Stimulated activated CD8-positive, alpha-beta memory T cell treated with anti-CD3 and anti-CD28 coated beads, Interleukin-4, amount 100 ng/mL, for 1 hour (primary cell): Measurements from ENCODE around the gene AIG1.

Source experiments
- DNase-seq, 2 donors: peaks; one replicate each; pipeline ENCODE4 v3.0.0-alpha.2; 2020; ENCODE audit warnings: low read depth in 2 of 2, low spot score in 1 of 2

AIG1 gene

DNA sequence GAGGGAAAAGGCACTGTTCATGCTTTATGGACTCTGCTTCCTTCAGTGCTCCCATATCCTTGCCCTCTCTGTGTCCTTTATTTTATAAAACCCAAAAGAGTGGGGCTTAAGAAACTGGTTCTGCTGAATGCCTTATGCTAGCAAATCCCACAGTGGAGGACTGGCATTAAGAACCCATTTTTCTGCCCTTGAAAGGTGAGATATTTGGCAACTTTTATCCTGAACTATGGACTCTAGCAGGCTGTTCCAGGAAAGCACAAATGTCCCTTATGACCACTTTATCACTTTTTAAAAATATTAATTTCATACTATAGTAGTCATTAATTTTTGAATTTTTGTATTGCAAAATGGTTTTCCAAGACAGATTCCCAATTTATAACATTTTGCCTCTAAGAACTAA lies 296.5 kb downstream of the AIG1 start:
- DNase-seq: no peak

DNA sequence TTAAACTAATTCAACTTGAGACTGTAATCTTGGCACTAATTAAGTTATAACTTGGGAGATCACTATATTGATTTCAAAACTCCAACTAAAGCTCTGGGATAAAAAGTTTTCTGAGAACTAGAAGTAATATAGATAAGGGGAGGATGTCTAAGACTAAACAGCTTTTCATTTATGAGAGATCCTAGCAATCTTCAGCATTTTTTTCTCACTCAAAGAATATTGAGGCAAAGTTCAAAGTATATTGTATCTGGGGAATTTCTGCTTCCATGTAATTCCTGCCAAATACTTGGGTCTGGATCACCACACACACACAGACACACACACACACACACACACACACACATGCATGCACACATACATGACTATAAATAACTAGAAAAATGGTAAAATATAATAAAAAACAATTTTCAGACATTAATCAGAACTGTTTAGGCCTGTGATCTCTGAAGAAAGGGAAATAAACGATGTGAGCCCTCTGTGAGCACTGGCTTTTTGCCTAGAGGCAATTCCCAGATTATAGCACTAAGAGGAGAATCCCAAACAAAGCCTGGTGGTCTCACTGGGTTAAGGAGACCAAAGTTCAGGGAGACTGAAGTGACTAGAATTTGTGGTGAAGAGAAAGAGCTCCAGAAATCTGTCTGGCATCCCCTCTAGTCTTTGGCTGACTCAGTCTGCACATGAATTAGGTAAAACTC lies 297.0 kb downstream of the AIG1 start:
- no peak for DNase-seq

DNA sequence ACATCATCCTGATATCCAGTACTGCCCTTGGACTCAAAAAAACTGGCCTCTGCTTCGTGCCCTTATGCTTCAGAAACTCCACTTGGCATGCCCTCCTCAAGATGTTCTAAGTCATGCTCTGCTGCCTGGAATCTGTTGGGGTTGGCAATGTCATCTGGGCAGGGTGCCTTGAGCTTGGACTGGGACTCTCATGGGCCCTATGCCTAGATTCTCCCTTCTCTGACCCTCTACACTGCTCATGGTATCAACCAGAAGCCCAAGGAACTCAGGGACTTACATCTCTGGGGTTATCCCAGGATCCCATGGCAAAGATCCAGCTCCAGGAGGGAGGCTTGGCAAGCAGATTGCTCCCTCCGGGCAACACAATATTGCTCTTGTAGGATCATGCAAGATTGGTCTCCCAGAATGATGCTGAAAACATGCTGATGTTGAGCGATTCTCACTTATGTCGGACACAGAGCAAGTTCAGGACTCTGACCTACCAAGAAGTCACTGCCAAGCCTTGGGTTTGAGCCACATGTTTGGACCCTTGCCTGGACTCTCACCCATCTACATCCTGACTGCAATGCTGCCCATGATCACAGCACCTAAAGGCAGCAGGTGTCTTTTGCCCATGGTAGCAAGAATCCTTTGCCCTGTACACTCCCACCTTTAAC lies 301.0 kb downstream of the AIG1 start:
- no peak for DNase-seq

DNA sequence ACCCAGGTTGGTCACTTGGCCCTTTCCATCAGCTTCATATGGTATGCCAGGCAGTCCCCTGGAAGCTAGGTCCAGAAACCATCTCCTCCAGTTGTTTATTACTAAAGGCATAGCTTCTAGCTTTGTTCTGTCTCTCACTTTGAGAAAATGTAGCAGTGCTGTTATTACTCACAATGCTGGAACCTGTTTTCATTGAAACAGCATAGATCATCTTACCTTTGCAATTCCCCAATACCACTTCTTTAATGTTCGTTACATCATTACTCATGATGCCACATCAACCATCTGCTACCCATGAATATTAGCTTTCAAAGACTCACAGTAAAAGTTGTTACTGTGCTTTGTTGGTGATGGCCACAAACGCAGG lies 301.5 kb downstream of the AIG1 start:
- no peak for DNase-seq

DNA sequence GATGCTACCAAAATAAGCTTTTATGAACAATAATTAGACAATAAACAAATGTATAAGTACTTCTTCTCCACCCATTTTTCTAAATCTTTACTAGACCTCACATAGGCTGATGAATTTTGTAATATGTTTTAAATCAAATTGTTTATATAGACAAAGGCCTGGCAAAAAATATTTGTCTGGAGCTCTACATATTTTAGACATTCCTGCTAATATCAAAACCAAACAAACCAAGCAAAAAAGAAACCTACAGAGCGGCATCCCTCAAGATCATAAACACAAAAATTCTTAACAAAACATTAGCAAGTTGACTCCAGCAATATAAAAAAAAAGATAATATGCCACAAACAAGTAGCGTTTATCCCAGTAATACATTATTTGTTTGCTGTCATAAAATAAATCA lies 302.6 kb downstream of the AIG1 start:
- DNase-seq: no peak

DNA sequence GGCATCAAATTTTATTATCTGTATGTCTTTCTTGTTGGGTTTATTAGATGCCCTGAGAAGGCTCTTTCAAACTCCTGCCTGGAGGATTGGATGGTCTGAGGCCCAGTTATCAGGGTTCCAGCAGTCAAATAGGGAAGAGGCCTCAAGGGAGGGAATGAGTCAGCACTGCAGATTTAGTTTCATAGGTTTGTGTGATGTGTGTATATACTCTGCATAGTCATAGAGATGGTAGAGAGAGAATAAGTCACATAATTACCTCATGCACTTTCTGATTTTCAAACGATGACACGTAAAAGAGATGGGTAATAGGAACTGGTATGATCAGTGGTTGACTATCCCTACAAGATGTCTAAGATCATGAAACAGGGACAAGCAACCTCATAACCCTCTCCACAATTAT lies 307.7 kb downstream of the AIG1 start:
- DNase-seq: no peak

DNA sequence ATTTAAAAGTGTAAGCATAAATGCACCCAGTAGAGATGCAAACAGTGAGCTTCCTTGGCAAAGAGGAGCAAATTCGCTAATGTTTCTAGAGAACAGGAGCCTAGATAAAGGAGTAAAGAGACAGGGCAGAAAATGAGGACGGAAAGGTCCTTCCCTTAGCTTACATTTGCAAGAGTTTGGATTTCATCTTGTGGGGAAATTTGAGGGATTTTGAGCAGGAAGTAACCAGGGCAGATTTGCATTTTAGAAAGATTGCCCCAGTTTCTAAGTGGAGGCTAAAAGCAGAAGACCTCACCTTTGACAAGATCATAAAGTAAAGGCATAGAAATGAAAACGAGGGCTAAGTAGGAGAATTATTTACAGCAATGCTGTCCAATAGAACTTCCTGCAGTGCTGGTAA lies 309.3 kb downstream of the AIG1 start:
- DNase-seq: no peak

DNA sequence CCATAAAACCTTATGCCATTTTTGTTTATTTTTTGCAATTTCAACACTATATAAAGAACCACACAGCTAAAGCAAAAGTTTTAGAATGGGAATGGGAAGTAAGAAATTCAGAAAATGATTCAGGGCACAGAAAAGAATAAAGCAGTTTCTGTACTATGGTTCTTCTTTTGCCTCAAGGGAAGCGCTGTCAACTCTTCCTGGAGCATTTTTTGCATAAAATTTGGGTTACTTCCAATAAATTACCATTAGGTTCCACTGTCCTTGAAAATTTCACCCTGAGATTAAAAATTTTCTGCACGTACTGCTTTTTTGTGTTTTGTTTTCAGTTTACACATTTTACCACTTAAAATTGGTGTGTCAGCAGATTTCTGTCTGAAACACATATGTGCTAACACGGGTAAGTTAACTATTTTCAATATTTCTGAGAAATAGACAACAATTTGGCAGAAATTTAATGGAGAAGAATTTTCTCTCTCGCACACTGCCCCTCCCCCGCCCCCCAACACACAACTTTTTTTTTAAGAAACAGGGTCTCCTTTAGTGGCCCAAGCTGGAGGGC lies 310.2 kb downstream of the AIG1 start:
- DNase-seq: no peak

DNA sequence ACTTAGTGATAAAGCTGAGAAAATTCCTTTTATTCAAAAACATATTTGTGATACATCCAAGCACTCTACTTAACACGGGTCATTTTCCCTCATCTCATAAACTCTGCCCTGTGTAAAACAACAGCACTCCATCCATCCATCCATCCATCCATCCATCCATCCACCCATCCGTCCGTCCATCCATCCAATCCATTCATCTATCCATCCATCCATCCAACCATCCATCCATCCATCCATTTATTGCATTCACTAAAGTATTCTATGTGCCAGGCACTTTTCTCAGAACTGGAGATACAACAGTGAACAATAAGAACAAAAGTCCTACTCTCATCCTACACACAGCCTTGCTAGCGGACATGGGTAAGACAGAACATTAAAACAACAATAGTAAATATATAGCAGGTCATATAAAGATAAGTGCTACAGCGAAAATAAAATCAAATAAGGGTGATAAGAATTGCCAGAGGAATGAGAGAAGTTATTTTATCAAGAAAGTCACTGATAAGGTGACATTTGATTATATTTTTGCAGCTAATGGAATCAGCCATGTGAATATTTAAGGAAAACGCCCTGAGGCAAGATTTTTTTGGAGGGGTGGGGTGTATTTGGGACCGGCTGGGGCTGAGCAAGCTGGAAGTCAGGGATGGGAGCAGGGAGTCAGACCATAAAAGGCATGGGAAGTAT lies 311.7 kb downstream of the AIG1 start:
- DNase-seq: no peak

DNA sequence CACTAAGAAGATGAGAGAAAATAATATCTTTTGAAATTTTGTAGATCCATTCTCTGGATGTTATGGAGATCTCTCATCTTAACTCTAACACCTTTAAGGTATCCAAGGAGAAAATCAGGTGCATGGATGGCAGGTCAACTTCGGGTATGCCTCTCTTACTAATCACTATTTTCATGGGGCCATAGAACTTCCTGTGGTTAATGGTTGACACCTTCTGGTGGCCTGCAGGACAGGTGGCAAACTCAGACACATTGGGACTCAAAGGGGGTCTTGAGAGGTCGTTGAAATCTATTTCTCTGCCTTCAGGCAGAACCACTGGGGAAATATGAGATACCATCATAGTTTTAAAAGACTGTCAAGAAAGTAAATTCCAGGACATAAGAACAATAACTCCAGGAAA lies 313.3 kb downstream of the AIG1 start:
- no peak for DNase-seq

DNA sequence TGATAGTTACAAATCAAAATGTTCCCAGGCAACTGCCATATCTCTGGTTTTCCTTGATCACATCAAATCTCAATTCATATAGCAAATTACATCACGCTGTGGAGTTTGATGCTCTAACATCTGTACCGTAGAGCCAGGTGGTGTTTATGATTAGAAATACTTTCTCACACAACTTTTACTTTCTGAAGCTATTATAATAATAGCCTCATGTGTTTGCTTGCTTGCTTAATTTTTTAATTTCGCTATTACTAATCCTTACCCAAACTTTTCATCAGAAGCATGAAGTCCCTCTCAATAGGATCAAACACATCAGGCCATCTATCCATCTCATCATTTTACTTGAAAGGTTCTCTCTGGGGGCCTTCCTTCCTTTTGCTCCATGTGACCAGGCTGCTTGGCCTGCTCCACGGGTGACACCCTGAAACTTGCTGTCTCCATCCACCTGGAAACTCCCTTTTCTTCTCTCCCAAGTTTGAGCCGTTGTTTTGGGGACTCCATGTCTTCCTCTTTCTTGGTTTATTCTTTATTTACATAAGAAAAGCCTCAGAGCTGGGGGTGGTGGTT lies 314.4 kb downstream of the AIG1 start:
- no peak for DNase-seq

DNA sequence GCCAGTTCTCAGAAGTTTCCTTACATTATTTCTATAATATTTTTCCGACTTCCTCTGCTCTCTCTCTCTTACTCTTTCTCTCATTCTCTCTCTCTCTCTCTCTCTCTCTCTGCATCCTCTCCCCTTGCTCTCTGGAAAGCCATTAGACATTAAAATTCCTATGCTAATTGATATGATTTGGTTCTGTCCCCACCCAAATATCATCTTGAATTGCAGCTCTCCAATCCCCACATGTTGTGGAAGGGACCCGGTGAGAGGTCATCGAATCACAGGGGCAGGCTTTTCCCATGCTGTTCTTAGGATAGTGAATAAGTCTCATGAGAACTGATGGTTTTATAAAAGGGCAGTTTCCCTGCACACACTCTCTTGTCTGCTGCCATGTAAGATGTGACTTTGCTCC lies 315.7 kb downstream of the AIG1 start:
- no peak for DNase-seq

DNA sequence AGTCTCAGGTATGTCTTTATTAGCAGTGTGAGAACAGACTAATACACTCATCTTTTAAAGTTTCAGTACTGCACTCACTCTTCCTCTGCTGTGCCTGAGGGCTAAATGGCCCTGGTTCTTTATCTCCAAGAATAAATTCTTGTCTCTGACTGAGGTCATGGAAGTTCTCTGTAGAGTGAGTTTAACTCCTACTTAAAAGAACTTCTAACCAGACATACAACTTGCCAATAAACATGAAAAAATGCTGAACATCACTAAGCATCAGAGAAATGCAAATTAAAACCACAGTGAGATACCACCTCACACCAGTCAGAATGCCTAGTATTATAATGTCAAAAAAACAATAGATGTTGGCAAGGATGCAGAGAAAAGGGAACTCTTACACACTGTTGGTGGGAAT lies 316.2 kb downstream of the AIG1 start:
- no peak for DNase-seq

DNA sequence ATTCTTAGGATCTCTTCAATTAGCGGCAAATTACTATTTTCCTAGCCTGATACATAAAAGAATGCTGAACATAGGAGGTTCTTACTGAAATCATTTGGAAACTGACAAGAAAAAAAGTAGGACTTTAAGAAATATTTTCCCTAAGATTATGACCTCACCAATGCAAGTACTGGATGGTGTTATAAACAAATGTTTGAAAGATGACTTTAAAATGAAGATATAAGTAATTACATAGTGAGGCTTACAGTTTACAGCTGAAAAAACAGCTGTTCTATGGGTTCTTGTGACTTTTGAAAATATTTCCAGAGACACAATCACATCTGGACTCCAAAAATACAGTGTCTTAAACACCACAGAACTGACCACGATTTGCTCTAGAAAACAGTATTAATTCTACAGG lies 324.9 kb downstream of the AIG1 start:
- no peak for DNase-seq

DNA sequence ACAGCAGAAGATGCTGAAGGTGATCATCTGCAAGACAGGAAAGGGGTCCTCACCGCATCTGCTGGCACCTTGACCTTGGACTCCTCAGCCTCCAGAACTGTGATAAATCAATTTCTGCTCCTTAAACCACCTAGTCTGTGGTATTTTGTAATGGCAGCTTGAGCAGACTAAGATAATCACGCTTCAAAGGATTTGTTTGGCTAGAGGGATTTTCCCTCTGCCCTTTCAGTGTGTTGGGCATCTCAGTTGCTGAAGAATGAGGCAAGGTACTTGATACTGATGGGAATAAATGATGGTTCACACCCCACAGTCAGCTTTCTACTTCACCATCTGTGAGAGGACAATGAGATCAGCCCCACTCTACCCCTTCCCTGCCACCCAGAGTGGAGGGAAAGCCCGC lies 329.6 kb downstream of the AIG1 start:
- DNase-seq: no peak
